ENCODE data around the gene FABP3. TPM values are rescaled to one million over a fixed set of nuclear protein-coding genes. Genes with fewer than 3 reads are reported as not detected.

The FABP3 gene
- total RNA-seq, 4 donors from 2014 or later: 2.5 to 12.1 (median 8.6) TPM

GRCh38 chr1:31380181-31380580 lies 7.3 kb upstream of the FABP3 start:
- intact Hi-C loops (cut with DNase I; ENCODE audit: low total_unique reads): no loop called here
- TF ChIP-seq POLR2A (IDR thresholded peaks at IDR 0.05): no peak
- TF ChIP-seq CTCF (IDR thresholded peaks at IDR 0.05): no peak
- DNase-seq (ENCODE audit: low spot score in 2 of 2): no peak
- no peak overlapping the region for H3K4me3 ChIP-seq (ENCODE audit: low read depth, poor library complexity, severe bottlenecking)
- 43 to 52% methylated on average over 3 of the region's 3 CpGs for WGBS, 2 donors

- intact Hi-C loops (cut with DNase I; ENCODE audit: low total_unique reads): no loop called here
- no peak overlapping the region for H3K4me3 ChIP-seq (ENCODE audit: low read depth, poor library complexity, severe bottlenecking)
- peak in 1 of 2 donors; percentile 25 for DNase-seq (ENCODE audit: low spot score in 2 of 2)
- TF ChIP-seq POLR2A (IDR thresholded peaks at IDR 0.05) (no peak), CTCF (IDR thresholded peaks at IDR 0.05) (no peak)
These were observed 5.1 kb upstream of the FABP3 start for GRCh38 chr1:31378001-31378400.

- DNase-seq (ENCODE audit: low spot score in 2 of 2): no peak
- 94% methylated on average over 3 of the region's 3 CpGs for WGBS, 2 donors
- intact Hi-C loops (cut with DNase I; ENCODE audit: low total_unique reads): no loop called here
- no peak overlapping the region for H3K4me3 ChIP-seq (ENCODE audit: low read depth, poor library complexity, severe bottlenecking)
- TF ChIP-seq CTCF (IDR thresholded peaks at IDR 0.05) (no peak), POLR2A (IDR thresholded peaks at IDR 0.05) (no peak)
These were observed 4.5 kb upstream of the FABP3 start for GRCh38 chr1:31377364-31377863.

- H3K4me3 ChIP-seq (ENCODE audit: low read depth, poor library complexity, severe bottlenecking): no peak overlapping the region
- WGBS, 2 donors: 56 to 71% methylated on average over 8 of the region's 8 CpGs
- DNase-seq (ENCODE audit: low spot score in 2 of 2): peak in 1 of 2 donors; percentile 78
- intact Hi-C loops (cut with DNase I; ENCODE audit: low total_unique reads): no loop called here
- TF ChIP-seq CTCF (IDR thresholded peaks at IDR 0.05) (no peak), POLR2A (IDR thresholded peaks at IDR 0.05) (no peak)
These were observed 3.7 kb upstream of the FABP3 start for GRCh38 chr1:31376375-31377134.

- whole genome bisulfite sequencing, 2 donors: 58 to 66% methylated on average over 7 of the region's 7 CpGs
- no peak overlapping the region for H3K4me3 ChIP-seq (ENCODE audit: low read depth, poor library complexity, severe bottlenecking)
- DNase-seq (ENCODE audit: low spot score in 2 of 2): peak in 1 of 2 donors; percentile 84
- TF ChIP-seq POLR2A (IDR thresholded peaks at IDR 0.05) (no peak), CTCF (IDR thresholded peaks at IDR 0.05) (no peak)
- intact Hi-C loops (cut with DNase I; ENCODE audit: low total_unique reads): no loop called here
These were observed 1.8 kb upstream of the FABP3 start for GRCh38 chr1:31374511-31375196.

All from lower leg skin (tissue), 4 donors.